Measurements from ENCODE around the gene PSORS1C2. TPM values are rescaled to one million over a fixed set of nuclear protein-coding genes. Genes with fewer than 3 reads are reported as not detected.
A peak's percentile ranks its signal among the peaks of the same experiment; 100 is the strongest.

Gene PSORS1C2
- total RNA-seq, 4 donors from 2014 or later, result not detected

DNA sequence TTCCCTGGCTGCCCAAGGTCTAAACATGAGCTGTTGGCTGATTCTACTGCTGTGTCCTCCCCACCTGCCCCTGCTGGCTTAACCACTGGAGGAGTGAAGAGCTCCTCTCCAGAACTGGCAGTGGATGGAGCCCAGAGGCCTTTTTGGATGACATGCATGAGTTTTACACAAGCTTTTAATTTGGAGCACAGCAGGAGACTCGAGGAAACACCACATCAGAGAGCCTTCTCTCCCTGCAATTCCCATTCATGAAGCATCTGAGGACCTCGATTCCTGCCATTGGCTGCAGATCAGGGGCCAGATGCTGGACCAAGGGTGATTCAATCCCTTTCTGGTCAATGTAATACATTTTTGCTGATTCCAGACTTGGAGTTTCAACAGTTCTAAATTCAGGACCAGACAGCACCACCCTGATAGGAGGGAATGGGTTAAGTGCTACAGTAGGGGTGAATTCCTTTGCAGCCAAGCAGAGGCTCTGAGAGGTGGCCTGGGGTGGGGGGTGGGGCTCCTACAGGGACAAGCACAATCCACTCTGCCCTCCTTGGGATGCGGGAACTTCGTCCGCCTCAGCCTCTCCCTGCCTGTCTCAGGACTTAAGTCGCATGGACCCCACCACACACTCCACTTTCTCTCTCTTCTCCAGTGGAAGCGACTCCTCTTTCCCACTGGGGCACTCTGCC, 24.9 kb downstream of the PSORS1C2 start:
- Histone ChIP-seq H3K36me3 (no peaks in the 10 kb centered on the region), H3K27me3 (no peaks in the 10 kb centered on the region), H3K27ac (peak overlapping the region; percentile 91 to 92), H3K4me1 (peaks cover 0 to 8% of the 10 kb centered on the region in 2 donors), H3K4me3 (no peak overlapping the region), H3K9me3 (no peaks in the 10 kb centered on the region)
- intact Hi-C loops (cut with DNase I; ENCODE audit: low total_unique reads), result no loop called here
- TF ChIP-seq, protein P1, sequence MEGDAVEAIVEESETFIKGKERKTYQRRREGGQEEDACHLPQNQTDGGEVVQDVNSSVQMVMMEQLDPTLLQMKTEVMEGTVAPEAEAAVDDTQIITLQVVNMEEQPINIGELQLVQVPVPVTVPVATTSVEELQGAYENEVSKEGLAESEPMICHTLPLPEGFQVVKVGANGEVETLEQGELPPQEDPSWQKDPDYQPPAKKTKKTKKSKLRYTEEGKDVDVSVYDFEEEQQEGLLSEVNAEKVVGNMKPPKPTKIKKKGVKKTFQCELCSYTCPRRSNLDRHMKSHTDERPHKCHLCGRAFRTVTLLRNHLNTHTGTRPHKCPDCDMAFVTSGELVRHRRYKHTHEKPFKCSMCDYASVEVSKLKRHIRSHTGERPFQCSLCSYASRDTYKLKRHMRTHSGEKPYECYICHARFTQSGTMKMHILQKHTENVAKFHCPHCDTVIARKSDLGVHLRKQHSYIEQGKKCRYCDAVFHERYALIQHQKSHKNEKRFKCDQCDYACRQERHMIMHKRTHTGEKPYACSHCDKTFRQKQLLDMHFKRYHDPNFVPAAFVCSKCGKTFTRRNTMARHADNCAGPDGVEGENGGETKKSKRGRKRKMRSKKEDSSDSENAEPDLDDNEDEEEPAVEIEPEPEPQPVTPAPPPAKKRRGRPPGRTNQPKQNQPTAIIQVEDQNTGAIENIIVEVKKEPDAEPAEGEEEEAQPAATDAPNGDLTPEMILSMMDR (IDR thresholded peaks at IDR 0.05), result no peak
- TF ChIP-seq POLR2A (IDR thresholded peaks at IDR 0.05), result no peak
- no peak for DNase-seq

DNA sequence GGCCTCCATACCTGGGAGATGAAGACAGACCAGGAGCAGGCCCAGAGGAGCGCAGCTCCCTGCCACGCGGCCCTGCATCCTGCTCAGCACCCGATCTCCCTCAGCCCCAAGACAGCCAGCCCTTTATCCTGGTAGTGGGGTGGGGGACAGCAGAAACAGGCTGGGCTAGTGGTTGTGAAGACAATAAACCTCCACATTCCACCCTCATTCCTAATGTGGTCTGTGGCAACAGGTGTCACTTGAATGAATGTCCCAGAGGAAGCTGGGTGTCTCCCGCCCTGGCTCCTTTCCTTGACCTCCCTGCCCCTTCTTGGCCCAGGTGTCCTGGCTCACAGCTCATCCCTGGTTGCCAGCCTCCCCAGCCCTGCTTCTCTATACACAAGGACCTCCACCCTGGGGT, 26.4 kb downstream of the PSORS1C2 start, which contains the start of gene C6orf15:
TSS of gene C6orf15 (minus strand) at position 98 of the 400 bp plus-strand sequence. CDS start at position 78, 20 bp downstream.
- peak within 1 kb of the TSS in 1 of 2 donors; percentile 91 for H3K27ac ChIP-seq
- no peak for DNase-seq
- intact Hi-C loops (cut with DNase I; ENCODE audit: low total_unique reads), result no loop called here

DNA sequence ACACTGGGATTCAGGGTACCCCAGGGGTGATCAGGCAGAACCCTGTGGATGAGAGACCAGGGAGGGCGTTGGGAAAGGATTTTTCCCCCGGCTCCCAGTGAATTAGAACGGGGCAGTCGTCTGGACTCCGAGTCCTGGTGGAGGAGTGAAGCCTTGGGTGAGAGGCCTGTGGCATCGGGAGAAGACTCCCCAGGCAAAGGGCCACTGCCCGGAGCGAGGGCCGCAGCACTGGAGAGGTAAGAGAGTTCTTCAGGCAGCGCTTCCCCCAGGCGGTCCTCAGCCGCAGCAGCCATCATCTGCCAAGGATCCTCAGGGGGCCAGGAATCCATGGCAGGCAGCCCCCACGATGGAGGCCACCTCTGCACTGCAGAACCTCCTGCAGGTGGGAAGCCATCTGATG, 27.2 kb downstream of the PSORS1C2 start:
- no peak for TF ChIP-seq POLR2A (IDR thresholded peaks at IDR 0.05)
- TF ChIP-seq, protein P1 (IDR thresholded peaks at IDR 0.05), result no peak
- Histone ChIP-seq H3K4me3 (no peak overlapping the region), H3K9me3 (no peaks in the 10 kb centered on the region), H3K36me3 (no peaks in the 10 kb centered on the region), H3K4me1 (peaks cover 0 to 8% of the 10 kb centered on the region in 2 donors), H3K27ac (no peak overlapping the region), H3K27me3 (no peaks in the 10 kb centered on the region)
- intact Hi-C loops (cut with DNase I; ENCODE audit: low total_unique reads), result no loop called here
- no peak for DNase-seq

More for the DNA sequence above, 26.4 kb downstream of the PSORS1C2 start, which contains the start of gene C6orf15:
- H3K4me1 ChIP-seq, result peaks cover 0 to 8% of the 10 kb centered on the region in 2 donors
- H3K4me3 ChIP-seq, result no peak within 1 kb of the TSS
- no peaks in the 10 kb centered on the region for H3K27me3 ChIP-seq
- no peaks in the 10 kb centered on the region for H3K36me3 ChIP-seq
- no peaks in the 10 kb centered on the region for H3K9me3 ChIP-seq
- TF ChIP-seq, protein P1 (IDR thresholded peaks at IDR 0.05), result no peak
- no peak for TF ChIP-seq POLR2A (IDR thresholded peaks at IDR 0.05)

DNA sequence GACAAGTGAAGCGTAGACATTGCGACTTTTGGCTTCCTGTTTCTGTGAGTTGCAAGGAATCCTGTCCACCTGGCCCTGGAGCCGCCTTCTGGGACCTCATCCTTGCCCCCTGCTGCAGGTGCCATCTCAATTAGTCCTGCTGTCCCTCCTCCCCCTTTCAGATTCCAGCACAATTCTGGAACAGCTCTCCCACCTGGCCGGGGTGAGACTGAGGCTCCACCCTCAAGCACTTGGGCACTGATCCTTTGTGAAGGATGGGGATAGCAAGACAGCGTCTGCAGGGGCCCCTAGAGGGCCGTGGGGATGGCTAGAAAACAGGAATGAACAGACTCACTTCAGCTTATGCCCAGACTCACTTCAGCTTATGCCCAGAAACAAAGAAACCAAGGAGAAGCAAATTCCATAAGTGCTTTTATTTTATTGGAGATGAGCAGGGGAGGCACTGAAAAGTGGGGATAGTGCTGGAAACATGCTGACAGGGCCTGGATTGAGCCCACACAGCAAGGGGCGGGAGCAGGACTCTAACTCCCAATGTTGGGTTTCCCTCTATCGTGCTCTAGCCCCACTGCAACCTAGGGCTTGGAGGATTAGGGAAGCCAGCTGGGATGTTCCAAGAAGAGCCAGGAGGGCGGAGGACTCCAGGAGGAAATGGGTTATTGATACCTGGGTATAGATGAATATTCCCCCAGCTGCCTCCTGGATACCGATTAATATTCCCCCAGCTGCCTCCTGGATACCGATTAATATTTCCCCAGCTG, 27.9 kb downstream of the PSORS1C2 start:
- Histone ChIP-seq H3K27ac (no peak overlapping the region), H3K36me3 (no peaks in the 10 kb centered on the region), H3K9me3 (no peaks in the 10 kb centered on the region), H3K4me1 (peaks cover 0 to 8% of the 10 kb centered on the region in 2 donors), H3K27me3 (no peaks in the 10 kb centered on the region), H3K4me3 (no peak overlapping the region)
- DNase-seq, result no peak
- intact Hi-C loops (cut with DNase I; ENCODE audit: low total_unique reads), result no loop called here
- TF ChIP-seq POLR2A (IDR thresholded peaks at IDR 0.05), result no peak
- TF ChIP-seq, protein P1 (IDR thresholded peaks at IDR 0.05), result no peak

DNA sequence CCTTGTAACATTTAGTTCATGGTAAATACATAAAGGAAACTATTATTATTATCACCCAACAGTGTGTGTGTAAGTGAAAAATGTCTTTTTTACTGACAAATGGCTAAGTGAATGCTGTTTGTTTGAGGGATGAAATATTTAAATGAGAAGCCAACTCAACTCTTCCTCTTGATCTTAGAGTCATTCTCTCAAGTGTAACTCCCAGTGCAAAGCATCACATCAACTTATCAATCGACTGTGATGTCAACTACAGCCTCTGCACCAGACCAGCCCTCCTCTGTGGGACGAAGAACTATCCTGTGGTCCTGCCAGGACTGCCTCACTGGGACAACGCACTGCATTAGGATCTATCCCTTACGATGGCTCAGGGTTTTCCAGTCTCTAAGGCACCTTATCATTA, 31.8 kb downstream of the PSORS1C2 start:
- TF ChIP-seq, protein P1 (IDR thresholded peaks at IDR 0.05), result no peak
- no peak for TF ChIP-seq POLR2A (IDR thresholded peaks at IDR 0.05)
- H3K27ac ChIP-seq, result no peak overlapping the region

More for the DNA sequence above, 31.8 kb downstream of the PSORS1C2 start:
- no peaks in the 10 kb centered on the region for H3K27me3 ChIP-seq
- intact Hi-C loops (cut with DNase I; ENCODE audit: low total_unique reads), result no loop called here
- no peaks in the 10 kb centered on the region for H3K9me3 ChIP-seq
- H3K4me1 ChIP-seq, result no peaks in the 10 kb centered on the region
- H3K4me3 ChIP-seq, result no peak overlapping the region
- no peaks in the 10 kb centered on the region for H3K36me3 ChIP-seq
- DNase-seq, result no peak
